ENCODE results near the gene DPH1.

GRCh38 chr17:2049333-2050299 lies 19.7 kb downstream of the DPH1 start:
- TF ChIP-seq, protein P1, sequence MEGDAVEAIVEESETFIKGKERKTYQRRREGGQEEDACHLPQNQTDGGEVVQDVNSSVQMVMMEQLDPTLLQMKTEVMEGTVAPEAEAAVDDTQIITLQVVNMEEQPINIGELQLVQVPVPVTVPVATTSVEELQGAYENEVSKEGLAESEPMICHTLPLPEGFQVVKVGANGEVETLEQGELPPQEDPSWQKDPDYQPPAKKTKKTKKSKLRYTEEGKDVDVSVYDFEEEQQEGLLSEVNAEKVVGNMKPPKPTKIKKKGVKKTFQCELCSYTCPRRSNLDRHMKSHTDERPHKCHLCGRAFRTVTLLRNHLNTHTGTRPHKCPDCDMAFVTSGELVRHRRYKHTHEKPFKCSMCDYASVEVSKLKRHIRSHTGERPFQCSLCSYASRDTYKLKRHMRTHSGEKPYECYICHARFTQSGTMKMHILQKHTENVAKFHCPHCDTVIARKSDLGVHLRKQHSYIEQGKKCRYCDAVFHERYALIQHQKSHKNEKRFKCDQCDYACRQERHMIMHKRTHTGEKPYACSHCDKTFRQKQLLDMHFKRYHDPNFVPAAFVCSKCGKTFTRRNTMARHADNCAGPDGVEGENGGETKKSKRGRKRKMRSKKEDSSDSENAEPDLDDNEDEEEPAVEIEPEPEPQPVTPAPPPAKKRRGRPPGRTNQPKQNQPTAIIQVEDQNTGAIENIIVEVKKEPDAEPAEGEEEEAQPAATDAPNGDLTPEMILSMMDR (IDR thresholded peaks at IDR 0.05): no peak
- no peak for TF ChIP-seq POLR2A (IDR thresholded peaks at IDR 0.05)

Data from vagina (tissue), 2 donors.